ENCODE results near the gene TMC3.
"Not testable (repeated sequence)": the region's sequence is repeated elsewhere in the genome, so short reads cannot be mapped to it uniquely, and the experiment has no call there.

The TMC3 gene

GRCh38 chr15:81363718-81364500 is 10.1 kb downstream of the TMC3 start:
- H3K36me3 ChIP-seq (ENCODE audit: insufficient read depth, low read length) = no peaks in the 10 kb centered on the region
- H2AFZ ChIP-seq (ENCODE audit: low read length, unreplicated experiment) = no peak overlapping the region
- peaks cover 22% of the 10 kb centered on the region for H3K27me3 ChIP-seq (ENCODE audit: insufficient read depth, low read length)
- H3K4me1 ChIP-seq (ENCODE audit: control insufficient read depth, insufficient read depth, low read length, unreplicated experiment) = no peaks in the 10 kb centered on the region
- no peak overlapping the region for H3K4me3 ChIP-seq (ENCODE audit: low read depth, low read length)
- H3K79me2 ChIP-seq (ENCODE audit: control insufficient read depth, insufficient read depth, low read length, unreplicated experiment) = no peaks in the 10 kb centered on the region
- no peak overlapping the region for H3K27ac ChIP-seq (ENCODE audit: low read depth, low read length)

DNA sequence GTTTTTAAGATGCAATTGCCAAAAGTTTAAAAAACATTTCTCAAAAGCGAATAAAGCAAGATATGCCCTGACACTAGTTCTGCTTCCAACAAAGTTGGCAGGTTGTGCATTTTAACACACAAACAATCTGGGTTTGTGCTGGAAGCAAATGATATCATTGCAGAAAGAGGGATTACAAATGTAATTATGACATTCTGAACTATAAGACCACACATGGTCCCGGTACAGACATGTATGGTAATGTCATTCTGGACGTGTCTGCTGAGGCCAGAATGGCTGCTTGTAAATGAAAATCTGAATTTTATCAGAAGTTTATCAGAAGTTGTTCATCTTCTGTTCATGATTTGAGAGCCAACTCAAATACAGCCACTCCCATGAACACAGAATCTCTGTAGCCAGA is 10.7 kb downstream of the TMC3 start:
- Histone ChIP-seq H3K27me3 (ENCODE audit: insufficient read depth, low read length) (peaks cover 27% of the 10 kb centered on the region), H2AFZ (ENCODE audit: low read length, unreplicated experiment) (no peak overlapping the region), H3K36me3 (ENCODE audit: insufficient read depth, low read length) (no peaks in the 10 kb centered on the region), H3K4me3 (ENCODE audit: low read depth, low read length) (no peak overlapping the region), H3K27ac (ENCODE audit: low read depth, low read length) (no peak overlapping the region), H3K79me2 (ENCODE audit: control insufficient read depth, insufficient read depth, low read length, unreplicated experiment) (no peaks in the 10 kb centered on the region), H3K4me1 (ENCODE audit: control insufficient read depth, insufficient read depth, low read length, unreplicated experiment) (no peaks in the 10 kb centered on the region)

DNA sequence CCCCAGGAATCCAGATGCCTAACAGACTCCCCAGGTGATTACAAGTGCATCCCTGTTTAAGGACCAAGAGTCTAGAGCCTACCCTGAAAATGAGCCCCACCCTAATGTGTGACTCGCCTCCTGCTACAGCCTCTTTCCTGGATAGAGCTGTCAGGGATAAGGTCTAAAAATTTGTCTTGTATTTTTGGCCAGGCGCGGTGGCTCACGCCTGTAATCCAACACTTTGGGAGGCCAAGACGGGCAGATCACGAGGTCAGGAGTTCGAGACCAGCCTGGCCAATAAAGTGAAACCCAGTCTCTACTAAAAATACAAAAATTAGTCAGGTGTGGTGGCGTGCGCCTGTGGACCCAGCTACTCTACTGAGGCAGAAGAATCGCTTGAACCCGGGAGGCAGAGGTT is 11.2 kb downstream of the TMC3 start:
- H3K27me3 ChIP-seq (ENCODE audit: insufficient read depth, low read length) = peaks cover 32% of the 10 kb centered on the region
- H3K4me3 ChIP-seq (ENCODE audit: low read depth, low read length) = no peak overlapping the region
- H3K79me2 ChIP-seq (ENCODE audit: control insufficient read depth, insufficient read depth, low read length, unreplicated experiment) = no peaks in the 10 kb centered on the region
- H2AFZ ChIP-seq (ENCODE audit: low read length, unreplicated experiment) = no peak overlapping the region
- no peaks in the 10 kb centered on the region for H3K4me1 ChIP-seq (ENCODE audit: control insufficient read depth, insufficient read depth, low read length, unreplicated experiment)
- H3K27ac ChIP-seq (ENCODE audit: low read depth, low read length) = no peak overlapping the region
- H3K36me3 ChIP-seq (ENCODE audit: insufficient read depth, low read length) = no peaks in the 10 kb centered on the region

GRCh38 chr15:81361891-81362290 is 12.1 kb downstream of the TMC3 start:
- no peak overlapping the region for H3K27ac ChIP-seq (ENCODE audit: low read depth, low read length)
- peaks cover 40% of the 10 kb centered on the region for H3K27me3 ChIP-seq (ENCODE audit: insufficient read depth, low read length)
- no peaks in the 10 kb centered on the region for H3K36me3 ChIP-seq (ENCODE audit: insufficient read depth, low read length)
- no peak overlapping the region for H3K4me3 ChIP-seq (ENCODE audit: low read depth, low read length)
- H3K4me1 ChIP-seq (ENCODE audit: control insufficient read depth, insufficient read depth, low read length, unreplicated experiment) = no peaks in the 10 kb centered on the region
- no peaks in the 10 kb centered on the region for H3K79me2 ChIP-seq (ENCODE audit: control insufficient read depth, insufficient read depth, low read length, unreplicated experiment)
- H2AFZ ChIP-seq (ENCODE audit: low read length, unreplicated experiment) = no peak overlapping the region

DNA sequence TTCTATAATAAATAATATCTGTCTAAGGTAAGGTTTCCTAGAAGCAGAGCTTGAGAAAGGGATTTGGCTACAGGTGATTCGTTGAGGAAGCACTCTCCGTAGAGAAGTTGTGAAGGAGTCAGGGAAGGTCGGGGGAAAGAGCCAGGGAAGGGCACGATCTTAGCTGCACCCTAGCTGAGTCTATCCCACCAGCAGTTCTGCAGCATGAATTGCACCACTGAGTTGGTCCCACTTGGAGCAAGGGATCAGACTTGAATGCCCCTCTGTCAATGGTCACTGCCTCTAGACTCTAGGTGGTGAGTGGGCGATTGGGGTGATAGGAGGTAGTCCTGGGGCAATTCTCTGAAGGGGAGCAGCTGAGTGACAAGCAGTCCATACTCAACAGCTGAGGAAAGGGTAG is 13.5 kb downstream of the TMC3 start:
- no peak overlapping the region for H3K4me3 ChIP-seq (ENCODE audit: low read depth, low read length)
- H3K79me2 ChIP-seq (ENCODE audit: control insufficient read depth, insufficient read depth, low read length, unreplicated experiment) = no peaks in the 10 kb centered on the region
- H3K27ac ChIP-seq (ENCODE audit: low read depth, low read length) = no peak overlapping the region
- no peaks in the 10 kb centered on the region for H3K4me1 ChIP-seq (ENCODE audit: control insufficient read depth, insufficient read depth, low read length, unreplicated experiment)
- H2AFZ ChIP-seq (ENCODE audit: low read length, unreplicated experiment) = no peak overlapping the region
- no peaks in the 10 kb centered on the region for H3K36me3 ChIP-seq (ENCODE audit: insufficient read depth, low read length)
- H3K27me3 ChIP-seq (ENCODE audit: insufficient read depth, low read length) = peaks cover 43% of the 10 kb centered on the region

GRCh38 chr15:81358248-81358647 is 15.8 kb downstream of the TMC3 start:
- Histone ChIP-seq H3K36me3 (ENCODE audit: insufficient read depth, low read length) (no peaks in the 10 kb centered on the region), H2AFZ (ENCODE audit: low read length, unreplicated experiment) (no peak overlapping the region), H3K4me3 (ENCODE audit: low read depth, low read length) (no peak overlapping the region), H3K79me2 (ENCODE audit: control insufficient read depth, insufficient read depth, low read length, unreplicated experiment) (no peaks in the 10 kb centered on the region), H3K27ac (ENCODE audit: low read depth, low read length) (no peak overlapping the region), H3K27me3 (ENCODE audit: insufficient read depth, low read length) (peaks cover 43% of the 10 kb centered on the region), H3K4me1 (ENCODE audit: control insufficient read depth, insufficient read depth, low read length, unreplicated experiment) (no peaks in the 10 kb centered on the region)

DNA sequence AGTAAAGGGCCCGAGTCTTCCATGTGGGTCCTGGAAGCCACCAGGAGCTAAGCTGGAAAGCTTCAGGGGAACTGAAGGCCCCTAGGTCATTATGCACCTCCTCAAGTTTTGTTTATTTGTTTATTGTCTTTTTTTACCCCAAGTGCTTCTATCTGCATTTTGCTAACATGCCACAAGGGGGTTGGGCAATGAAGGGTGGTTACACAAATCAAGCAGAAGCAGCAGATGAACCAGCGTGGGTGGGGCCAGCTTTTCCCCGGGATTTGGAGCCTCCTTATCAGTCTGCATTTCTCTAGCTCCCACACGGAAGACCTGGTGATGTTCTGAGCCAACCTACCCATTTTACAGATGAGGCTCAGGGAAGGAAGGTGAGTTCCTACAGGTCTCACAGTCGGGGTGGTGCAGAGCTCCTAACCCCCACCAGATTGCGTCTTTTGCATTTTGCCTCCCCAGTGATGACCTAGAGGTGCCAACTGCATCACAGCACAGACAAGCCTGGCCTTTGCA is 16.8 kb downstream of the TMC3 start:
- Histone ChIP-seq H3K4me3 (ENCODE audit: low read depth, low read length) (no peak overlapping the region), H3K36me3 (ENCODE audit: insufficient read depth, low read length) (no peaks in the 10 kb centered on the region), H3K4me1 (ENCODE audit: control insufficient read depth, insufficient read depth, low read length, unreplicated experiment) (no peaks in the 10 kb centered on the region), H3K27me3 (ENCODE audit: insufficient read depth, low read length) (peaks cover 43% of the 10 kb centered on the region), H2AFZ (ENCODE audit: low read length, unreplicated experiment) (no peak overlapping the region), H3K27ac (ENCODE audit: low read depth, low read length) (no peak overlapping the region), H3K79me2 (ENCODE audit: control insufficient read depth, insufficient read depth, low read length, unreplicated experiment) (no peaks in the 10 kb centered on the region)

GRCh38 chr15:81356252-81356651 is 17.8 kb downstream of the TMC3 start:
- Histone ChIP-seq H3K79me2 (ENCODE audit: control insufficient read depth, insufficient read depth, low read length, unreplicated experiment) (no peaks in the 10 kb centered on the region), H3K4me3 (ENCODE audit: low read depth, low read length) (no peak overlapping the region), H2AFZ (ENCODE audit: low read length, unreplicated experiment) (no peak overlapping the region), H3K27me3 (ENCODE audit: insufficient read depth, low read length) (peaks cover 38% of the 10 kb centered on the region), H3K4me1 (ENCODE audit: control insufficient read depth, insufficient read depth, low read length, unreplicated experiment) (no peaks in the 10 kb centered on the region), H3K27ac (ENCODE audit: low read depth, low read length) (no peak overlapping the region), H3K36me3 (ENCODE audit: insufficient read depth, low read length) (no peaks in the 10 kb centered on the region)

GRCh38 chr15:81351651-81352050 is 22.4 kb downstream of the TMC3 start:
- no peaks in the 10 kb centered on the region for H3K79me2 ChIP-seq (ENCODE audit: control insufficient read depth, insufficient read depth, low read length, unreplicated experiment)
- H3K36me3 ChIP-seq (ENCODE audit: insufficient read depth, low read length) = no peaks in the 10 kb centered on the region
- peaks cover 17% of the 10 kb centered on the region; the same call in 1 of the 2 replicates for H3K27me3 ChIP-seq (ENCODE audit: insufficient read depth, low read length)
- no peaks in the 10 kb centered on the region for H3K4me1 ChIP-seq (ENCODE audit: control insufficient read depth, insufficient read depth, low read length, unreplicated experiment)
- H2AFZ ChIP-seq (ENCODE audit: low read length, unreplicated experiment) = no peak overlapping the region
- no peak overlapping the region for H3K27ac ChIP-seq (ENCODE audit: low read depth, low read length)
- H3K4me3 ChIP-seq (ENCODE audit: low read depth, low read length) = no peak overlapping the region

DNA sequence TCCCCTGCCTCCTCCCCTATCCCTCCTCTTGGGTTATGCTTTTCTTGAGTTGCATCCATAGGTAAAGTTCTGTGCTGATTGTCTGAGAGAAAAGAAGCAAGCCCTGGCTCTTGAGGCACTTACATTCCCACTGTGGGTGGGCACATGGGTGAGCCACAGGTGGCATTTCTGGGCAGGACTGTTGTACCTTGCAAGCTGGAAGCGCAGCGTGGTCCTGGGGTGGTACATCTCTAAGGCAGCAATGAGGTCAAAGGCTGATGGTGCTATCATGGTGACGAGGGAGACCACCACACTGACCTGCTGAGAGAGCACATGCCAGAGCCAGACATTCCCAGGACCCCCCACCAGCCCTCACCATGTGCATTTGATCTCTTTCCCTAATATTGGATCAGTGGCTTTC is 24.7 kb downstream of the TMC3 start:
- Histone ChIP-seq H3K4me3 (ENCODE audit: low read depth, low read length) (no peak overlapping the region), H3K79me2 (ENCODE audit: control insufficient read depth, insufficient read depth, low read length, unreplicated experiment) (no peaks in the 10 kb centered on the region), H3K27ac (ENCODE audit: low read depth, low read length) (no peak overlapping the region)

GRCh38 chr15:81348691-81349090 is 25.3 kb downstream of the TMC3 start:
- not testable (repeated sequence) for H3K4me1 ChIP-seq (ENCODE audit: control insufficient read depth, insufficient read depth, low read length, unreplicated experiment); H3K27ac ChIP-seq (ENCODE audit: low read depth, low read length); H3K36me3 ChIP-seq (ENCODE audit: insufficient read depth, low read length); H3K4me3 ChIP-seq (ENCODE audit: low read depth, low read length); H3K79me2 ChIP-seq (ENCODE audit: control insufficient read depth, insufficient read depth, low read length, unreplicated experiment); H2AFZ ChIP-seq (ENCODE audit: low read length, unreplicated experiment)
- H3K27me3 ChIP-seq (ENCODE audit: insufficient read depth, low read length) = peaks cover 29% of the 10 kb centered on the region

More for the DNA sequence above, 24.7 kb downstream of the TMC3 start:
- H3K4me1 ChIP-seq (ENCODE audit: control insufficient read depth, insufficient read depth, low read length, unreplicated experiment) = no peaks in the 10 kb centered on the region
- H3K36me3 ChIP-seq (ENCODE audit: insufficient read depth, low read length) = no peaks in the 10 kb centered on the region
- H2AFZ ChIP-seq (ENCODE audit: low read length, unreplicated experiment) = no peak overlapping the region
- peaks cover 24% of the 10 kb centered on the region for H3K27me3 ChIP-seq (ENCODE audit: insufficient read depth, low read length)
